Fibroblast of lung (primary cell): ENCODE data around the gene REXO5.

Source experiments
- EZH2 ChIP-seq: IDR thresholded peaks from 2 replicates; pipeline ENCODE4 v1.5.1; 2012; ENCODE audit warnings: low read length, control low read depth, mild to moderate bottlenecking; ENCODE audit errors: missing control alignments
- TF ChIP-seq, protein P1 (sequence below), 2 donors: IDR thresholded peaks in 1 of 2; conservative IDR thresholded peaks in 1 of 2; 1 replicate in 1 of 2; 2 replicates in 1 of 2; pipeline ENCODE4 v1.5.1; 2011 to 2012; ENCODE audit warnings: low read length in 2 of 2, control low read depth in 1 of 2, inconsistent platforms in 1 of 2, low read depth in 1 of 2, mild to moderate bottlenecking in 1 of 2

DNA sequence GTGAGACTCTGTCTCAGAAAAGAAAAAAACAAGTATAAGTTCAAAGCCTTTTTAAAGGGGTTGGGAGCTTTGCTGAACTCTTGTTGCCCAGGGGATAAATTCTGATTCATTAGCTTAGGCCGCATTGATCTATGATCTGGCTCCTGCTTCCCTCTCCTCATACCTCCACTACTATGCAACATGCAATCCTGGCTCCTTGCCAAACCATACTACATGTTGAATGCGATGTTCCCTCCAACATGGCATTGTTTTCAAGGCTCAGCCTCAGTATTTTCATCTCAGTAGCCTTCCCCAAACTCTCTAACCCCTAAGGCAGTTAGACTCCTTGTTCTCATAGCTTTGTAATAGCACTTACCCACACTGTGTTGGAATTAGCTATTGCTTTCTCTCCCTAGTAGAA is 6.2 kb downstream of the REXO5 start:
- TF ChIP-seq, protein P1, sequence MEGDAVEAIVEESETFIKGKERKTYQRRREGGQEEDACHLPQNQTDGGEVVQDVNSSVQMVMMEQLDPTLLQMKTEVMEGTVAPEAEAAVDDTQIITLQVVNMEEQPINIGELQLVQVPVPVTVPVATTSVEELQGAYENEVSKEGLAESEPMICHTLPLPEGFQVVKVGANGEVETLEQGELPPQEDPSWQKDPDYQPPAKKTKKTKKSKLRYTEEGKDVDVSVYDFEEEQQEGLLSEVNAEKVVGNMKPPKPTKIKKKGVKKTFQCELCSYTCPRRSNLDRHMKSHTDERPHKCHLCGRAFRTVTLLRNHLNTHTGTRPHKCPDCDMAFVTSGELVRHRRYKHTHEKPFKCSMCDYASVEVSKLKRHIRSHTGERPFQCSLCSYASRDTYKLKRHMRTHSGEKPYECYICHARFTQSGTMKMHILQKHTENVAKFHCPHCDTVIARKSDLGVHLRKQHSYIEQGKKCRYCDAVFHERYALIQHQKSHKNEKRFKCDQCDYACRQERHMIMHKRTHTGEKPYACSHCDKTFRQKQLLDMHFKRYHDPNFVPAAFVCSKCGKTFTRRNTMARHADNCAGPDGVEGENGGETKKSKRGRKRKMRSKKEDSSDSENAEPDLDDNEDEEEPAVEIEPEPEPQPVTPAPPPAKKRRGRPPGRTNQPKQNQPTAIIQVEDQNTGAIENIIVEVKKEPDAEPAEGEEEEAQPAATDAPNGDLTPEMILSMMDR (conservative IDR thresholded peaks at IDR 0.05 in 1 of 2, IDR thresholded peaks at IDR 0.05 in 1 of 2; ENCODE audit: low read depth in 1 of 2, low read length in 2 of 2) = no peak
- no peak for TF ChIP-seq EZH2
